WTC11 (cell line): ENCODE data around the gene HPSE2. TPM values are rescaled to one million over a fixed set of nuclear protein-coding genes. Genes with fewer than 3 reads are reported as not detected.

Experiments
- ATAC-seq: fragments of 200-7000 bp; cut with Tn5 transposase; 2 replicates; pipeline ENCODE4 v1.10.0; 2021; ENCODE audit warnings: mild to moderate bottlenecking, moderate library complexity
- CTCF ChIA-PET: fragments of 300-600 bp; sonication (Branson Sonifier 250); formaldehyde crosslinking; loops from one replicate; lab custom pipeline; 2021; ENCODE audit warnings: antibody characterized with exemption; lab: Charles Lee
- POLR2A ChIA-PET: fragments of 350-600 bp; sonication (Branson Sonifier 250); formaldehyde crosslinking; loops from one replicate; lab custom pipeline; 2021; ENCODE audit warnings: antibody characterized with exemption; lab: Charles Lee
- DNase-seq: peaks from one replicate; pipeline ENCODE4 v3.0.0; 2021; ENCODE audit warnings: low spot score
- H3K27ac Mint-ChIP-seq: 2 replicates; pipeline ENCODE4 v1.8.0; 2021; ENCODE audit warnings: mixed read lengths
- H3K27me3 Mint-ChIP-seq: 2 replicates; pipeline ENCODE4 v1.8.0; 2021; ENCODE audit warnings: low read depth, mild to moderate bottlenecking, moderate library complexity, mixed read lengths
- H3K36me3 Mint-ChIP-seq: 2 replicates; pipeline ENCODE4 v1.8.0; 2021; ENCODE audit warnings: mixed read lengths
- H3K4me1 Mint-ChIP-seq: 2 replicates; pipeline ENCODE4 v1.8.0; 2022; ENCODE audit warnings: mixed read lengths
- H3K4me3 Mint-ChIP-seq: 2 replicates; pipeline ENCODE4 v1.8.0; 2021; ENCODE audit warnings: mild to moderate bottlenecking, moderate library complexity, mixed read lengths
- H3K9me3 Mint-ChIP-seq: 2 replicates; pipeline ENCODE4 v1.8.0; 2021; ENCODE audit warnings: mixed read lengths
- AR ChIP-seq: fragments of 250-450 bp; sonication (Bioruptor Pico); IDR thresholded peaks from 2 replicates; pipeline ENCODE4 v1.9.0; 2021; ENCODE audit warnings: mild to moderate bottlenecking
- ATF3 ChIP-seq: sonication (generic); formaldehyde crosslinking; conservative IDR thresholded peaks from 2 replicates; pipeline ENCODE4 v1.8.1; 2022; ENCODE audit warnings: mild to moderate bottlenecking, missing genetic modification reagents
- E2F1 ChIP-seq: sonication (generic); formaldehyde crosslinking; IDR thresholded peaks from 2 replicates; pipeline ENCODE4 v1.8.0; 2022; ENCODE audit warnings: mild to moderate bottlenecking, missing genetic modification reagents
- ESRRA ChIP-seq: sonication (generic); formaldehyde crosslinking; IDR thresholded peaks from 2 replicates; pipeline ENCODE4 v1.8.1; 2022; ENCODE audit warnings: mild to moderate bottlenecking, missing genetic modification reagents, borderline replicate concordance
- JUN ChIP-seq: sonication (generic); formaldehyde crosslinking; IDR thresholded peaks from 2 replicates; pipeline ENCODE4 v1.8.0; 2023; ENCODE audit warnings: mild to moderate bottlenecking, missing genetic modification reagents
- MXD4 ChIP-seq: fragments of 250-450 bp; sonication (Bioruptor Pico); IDR thresholded peaks from 2 replicates; pipeline ENCODE4 v1.8.0; 2021; ENCODE audit warnings: mild to moderate bottlenecking, moderate library complexity, borderline replicate concordance
- NFYB ChIP-seq: sonication (generic); formaldehyde crosslinking; conservative IDR thresholded peaks from 2 replicates; pipeline ENCODE4 v1.8.0; 2022; ENCODE audit warnings: low read depth, missing genetic modification reagents
- SP1 ChIP-seq: sonication (generic); formaldehyde crosslinking; conservative IDR thresholded peaks from 2 replicates; pipeline ENCODE4 v1.8.1; 2022; ENCODE audit warnings: missing genetic modification reagents
- STAT6 ChIP-seq: sonication (generic); formaldehyde crosslinking; conservative IDR thresholded peaks from 2 replicates; pipeline ENCODE4 v1.8.1; 2023; ENCODE audit warnings: mild to moderate bottlenecking, low read depth, missing genetic modification reagents, moderate library complexity
- ZNF138 ChIP-seq: sonication (generic); formaldehyde crosslinking; conservative IDR thresholded peaks from 2 replicates; pipeline ENCODE4 v1.8.1; 2022; ENCODE audit warnings: mild to moderate bottlenecking, moderate library complexity, missing genetic modification reagents
- ZNF263 ChIP-seq: sonication (generic); formaldehyde crosslinking; IDR thresholded peaks from 2 replicates; pipeline ENCODE4 v1.8.1; 2022; ENCODE audit warnings: low read depth, mild to moderate bottlenecking, moderate library complexity, missing genetic modification reagents
- ZNF317 ChIP-seq: sonication (generic); formaldehyde crosslinking; IDR thresholded peaks from 2 replicates; pipeline ENCODE4 v1.8.1; 2023; ENCODE audit warnings: low read depth, mild to moderate bottlenecking, moderate library complexity, missing genetic modification reagents, borderline replicate concordance
- ZNF423 ChIP-seq: fragments of 250-450 bp; sonication (Bioruptor Pico); IDR thresholded peaks from 2 replicates; pipeline ENCODE4 v2.1.2; 2022; ENCODE audit warnings: mild to moderate bottlenecking, moderate library complexity
- ZNF532 ChIP-seq: fragments of 250-450 bp; sonication (Bioruptor Pico); IDR thresholded peaks from 2 replicates; pipeline ENCODE4 v1.9.0; 2021; ENCODE audit warnings: mild to moderate bottlenecking, borderline replicate concordance
- total RNA-seq: library from RNA; stranded (reverse); gene quantifications from 3 replicates; pipeline ENCODE4 v1.2.3, GENCODE V29; 2021

The HPSE2 gene
- total RNA-seq, 1 experiment from 2014 or later, result 0.66 TPM

GRCh38 chr10:99125879-99126278 is 109.8 kb downstream of the HPSE2 start (continued):
- TF ChIP-seq ESRRA (CRISPR knock-in tag) (no peak), NFYB (no peak), MXD4 (no peak), STAT6 (no peak), ZNF138 (CRISPR knock-in tag) (no peak)

GRCh38 chr10:99124376-99124775 is 111.3 kb downstream of the HPSE2 start:
- TF ChIP-seq SP1 (CRISPR knock-in tag) (no peak), ZNF317 (CRISPR knock-in tag) (no peak), ZNF423 (no peak), ZNF263 (CRISPR knock-in tag) (no peak), ATF3 (CRISPR knock-in tag) (no peak)
- Mint-ChIP-seq H3K9me3 (peaks cover 56% of the 10 kb centered on the region), H3K4me1 (no peaks in the 10 kb centered on the region), H3K27me3 (no peaks in the 10 kb centered on the region; the same call in 1 of the 2 replicates), H3K27ac (no peak overlapping the region), H3K36me3 (peaks cover 9% of the 10 kb centered on the region), H3K4me3 (no peak overlapping the region)
- POLR2A ChIA-PET, result no interaction called here
- no peak for ATAC-seq
- no peak for DNase-seq
- CTCF ChIA-PET, result no interaction called here

- Mint-ChIP-seq H3K9me3 (peaks cover 59% of the 10 kb centered on the region), H3K27ac (no peak overlapping the region), H3K4me1 (no peaks in the 10 kb centered on the region), H3K27me3 (no peaks in the 10 kb centered on the region; the same call in 1 of the 2 replicates), H3K36me3 (peaks cover 9% of the 10 kb centered on the region), H3K4me3 (no peak overlapping the region)
- no peak for DNase-seq
- ChIA-PET POLR2A (no interaction called here), CTCF (no interaction called here)
- TF ChIP-seq JUN (CRISPR knock-in tag), result no peak
- no peak for TF ChIP-seq AR (CRISPR knock-in tag)
- TF ChIP-seq ZNF532 (CRISPR knock-in tag), result no peak
- TF ChIP-seq E2F1 (CRISPR knock-in tag), result no peak
- ATAC-seq, result no peak
These were observed 111.8 kb downstream of the HPSE2 start for GRCh38 chr10:99123851-99124250.
